Astrocyte (in vitro differentiated cells and primary cell): ENCODE results near the gene RPL5. TPM values are rescaled to one million over a fixed set of nuclear protein-coding genes. Genes with fewer than 3 reads are reported as not detected.

Source experiments
- DNase-seq: peaks from one replicate; pipeline ENCODE4 v3.0.0-alpha.2; 2010; ENCODE audit warnings: low read depth
- FAIRE-seq: peaks from 2 replicates; lab custom pipeline; 2011; peaks lifted over from hg19 to GRCh38; lab: Jason Lieb, UNC
- H2AFZ ChIP-seq: 2 replicates; pipeline ENCODE4 v1.6.0; 2012; ENCODE audit warnings: low read depth, low read length, inconsistent platforms
- H3K27ac ChIP-seq: 2 replicates; pipeline ENCODE4 v1.5.1; 2011; ENCODE audit warnings: low read depth, low read length, inconsistent platforms
- H3K27me3 ChIP-seq: 2 replicates; pipeline ENCODE4 v1.6.0; 2011; ENCODE audit warnings: low read length, inconsistent platforms; ENCODE audit not compliant: insufficient read depth
- H3K36me3 ChIP-seq: 2 replicates; pipeline ENCODE4 v1.5.1; 2011; ENCODE audit warnings: low read length, inconsistent platforms; ENCODE audit not compliant: insufficient read depth
- H3K4me1 ChIP-seq: 2 replicates; pipeline ENCODE4 v1.5.1; 2011; ENCODE audit warnings: low read length, inconsistent platforms; ENCODE audit not compliant: insufficient read depth
- H3K4me2 ChIP-seq: 2 replicates; pipeline ENCODE4 v1.6.0; 2012; ENCODE audit warnings: low read length, inconsistent platforms
- H3K4me3 ChIP-seq: 2 replicates; pipeline ENCODE4 v1.5.1; 2011; ENCODE audit warnings: low read depth, mild to moderate bottlenecking, low read length, inconsistent platforms; ENCODE audit not compliant: insufficient read depth
- H3K79me2 ChIP-seq: 2 replicates; pipeline ENCODE4 v1.6.0; 2012; ENCODE audit warnings: mild to moderate bottlenecking, low read length, inconsistent platforms; ENCODE audit not compliant: insufficient read depth
- H3K9ac ChIP-seq: 2 replicates; pipeline ENCODE4 v1.6.0; 2012; ENCODE audit warnings: mild to moderate bottlenecking, low read length, inconsistent platforms
- H3K9me3 ChIP-seq: 2 replicates; pipeline ENCODE4 v1.5.1; 2012; ENCODE audit warnings: low read depth, mild to moderate bottlenecking, low read length, inconsistent platforms; ENCODE audit not compliant: insufficient read depth
- H4K20me1 ChIP-seq: 2 replicates; pipeline ENCODE4 v1.6.0; 2012; ENCODE audit warnings: low read length, inconsistent platforms; ENCODE audit not compliant: insufficient read depth
- H3K27ac Mint-ChIP-seq: one replicate; pipeline ENCODE4 v1.8.0; 2021; ENCODE audit warnings: mild to moderate bottlenecking, mixed read lengths; ENCODE audit not compliant: unreplicated experiment
- H3K27me3 Mint-ChIP-seq: one replicate; pipeline ENCODE4 v1.8.0; 2021; ENCODE audit warnings: low read depth, mixed read lengths; ENCODE audit not compliant: unreplicated experiment
- H3K36me3 Mint-ChIP-seq: one replicate; pipeline ENCODE4 v1.8.0; 2021; ENCODE audit warnings: low read depth, mixed read lengths; ENCODE audit not compliant: unreplicated experiment
- H3K4me1 Mint-ChIP-seq: one replicate; pipeline ENCODE4 v1.8.0; 2021; ENCODE audit warnings: low read depth, mixed read lengths; ENCODE audit not compliant: unreplicated experiment
- H3K4me3 Mint-ChIP-seq: one replicate; pipeline ENCODE4 v1.8.0; 2021; ENCODE audit warnings: mild to moderate bottlenecking, moderate library complexity, mixed read lengths; ENCODE audit not compliant: unreplicated experiment
- H3K9me3 Mint-ChIP-seq: one replicate; pipeline ENCODE4 v1.8.0; 2021; ENCODE audit warnings: mild to moderate bottlenecking, mixed read lengths; ENCODE audit not compliant: unreplicated experiment
- EZH2 ChIP-seq: IDR thresholded peaks from 2 replicates; pipeline ENCODE4 v1.6.1; 2012; ENCODE audit warnings: mild to moderate bottlenecking, low read length, inconsistent platforms; ENCODE audit not compliant: insufficient read depth
- total RNA-seq: library from RNA; stranded (reverse); gene quantifications from 2 replicates; pipeline ENCODE4 v1.2.1, GENCODE V29; 2021
- TF ChIP-seq, protein P1 (sequence below): IDR thresholded peaks from 2 replicates; pipeline ENCODE4 v1.5.1; 2011; ENCODE audit warnings: low read depth, mild to moderate bottlenecking, inconsistent platforms, low read length, moderate library complexity; ENCODE audit not compliant: insufficient read depth

The RPL5 gene
- total RNA-seq, 1 donor from 2014 or later, result 846 TPM

DNA sequence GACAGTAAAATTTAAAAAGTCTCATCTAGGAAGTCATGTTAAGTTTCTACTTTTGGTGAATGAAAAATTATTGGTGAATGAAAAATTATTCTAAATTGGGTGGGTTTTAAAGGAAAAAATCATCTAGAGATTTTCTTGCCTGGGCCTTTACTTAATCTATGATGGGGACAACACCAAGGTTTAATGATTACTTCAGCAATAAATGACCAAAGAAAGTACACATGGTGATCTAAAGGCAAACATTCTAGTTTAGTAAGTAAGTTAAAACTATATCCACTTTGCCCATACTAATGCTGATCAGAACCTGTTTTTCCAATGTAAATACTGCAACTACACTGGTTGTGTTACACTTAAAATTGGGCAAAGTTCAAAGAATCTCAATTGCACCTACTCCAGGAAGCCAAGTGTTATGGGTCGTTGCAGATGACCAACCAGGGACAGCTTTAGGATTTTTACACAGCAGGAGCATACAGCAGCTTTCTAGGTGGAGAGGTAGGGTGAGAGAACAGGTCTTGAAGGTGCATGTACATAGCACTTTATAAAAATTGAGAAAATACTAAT is 14.6 kb upstream of the RPL5 start:
- no peak overlapping the region for H3K4me3 ChIP-seq
- no peak overlapping the region for H3K9ac ChIP-seq
- no peak overlapping the region for H3K27ac ChIP-seq
- Mint-ChIP-seq H3K9me3 (peaks cover 2% of the 10 kb centered on the region), H3K4me1 (peaks cover 11% of the 10 kb centered on the region), H3K36me3 (no peaks in the 10 kb centered on the region), H3K4me3 (no peak overlapping the region), H3K27ac (no peak overlapping the region), H3K27me3 (peaks cover 3% of the 10 kb centered on the region)
- no peaks in the 10 kb centered on the region for H3K36me3 ChIP-seq
- FAIRE-seq (no peak), DNase-seq (no peak)
- H4K20me1 ChIP-seq, result no peaks in the 10 kb centered on the region
- H3K4me2 ChIP-seq, result no peak overlapping the region
- no peaks in the 10 kb centered on the region for H3K9me3 ChIP-seq
- TF ChIP-seq EZH2, result no peak
- TF ChIP-seq, protein P1, sequence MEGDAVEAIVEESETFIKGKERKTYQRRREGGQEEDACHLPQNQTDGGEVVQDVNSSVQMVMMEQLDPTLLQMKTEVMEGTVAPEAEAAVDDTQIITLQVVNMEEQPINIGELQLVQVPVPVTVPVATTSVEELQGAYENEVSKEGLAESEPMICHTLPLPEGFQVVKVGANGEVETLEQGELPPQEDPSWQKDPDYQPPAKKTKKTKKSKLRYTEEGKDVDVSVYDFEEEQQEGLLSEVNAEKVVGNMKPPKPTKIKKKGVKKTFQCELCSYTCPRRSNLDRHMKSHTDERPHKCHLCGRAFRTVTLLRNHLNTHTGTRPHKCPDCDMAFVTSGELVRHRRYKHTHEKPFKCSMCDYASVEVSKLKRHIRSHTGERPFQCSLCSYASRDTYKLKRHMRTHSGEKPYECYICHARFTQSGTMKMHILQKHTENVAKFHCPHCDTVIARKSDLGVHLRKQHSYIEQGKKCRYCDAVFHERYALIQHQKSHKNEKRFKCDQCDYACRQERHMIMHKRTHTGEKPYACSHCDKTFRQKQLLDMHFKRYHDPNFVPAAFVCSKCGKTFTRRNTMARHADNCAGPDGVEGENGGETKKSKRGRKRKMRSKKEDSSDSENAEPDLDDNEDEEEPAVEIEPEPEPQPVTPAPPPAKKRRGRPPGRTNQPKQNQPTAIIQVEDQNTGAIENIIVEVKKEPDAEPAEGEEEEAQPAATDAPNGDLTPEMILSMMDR, result no peak
- H3K27me3 ChIP-seq, result no peaks in the 10 kb centered on the region
- H3K4me1 ChIP-seq, result no peaks in the 10 kb centered on the region
- H3K79me2 ChIP-seq, result no peaks in the 10 kb centered on the region
- H2AFZ ChIP-seq, result no peak overlapping the region

DNA sequence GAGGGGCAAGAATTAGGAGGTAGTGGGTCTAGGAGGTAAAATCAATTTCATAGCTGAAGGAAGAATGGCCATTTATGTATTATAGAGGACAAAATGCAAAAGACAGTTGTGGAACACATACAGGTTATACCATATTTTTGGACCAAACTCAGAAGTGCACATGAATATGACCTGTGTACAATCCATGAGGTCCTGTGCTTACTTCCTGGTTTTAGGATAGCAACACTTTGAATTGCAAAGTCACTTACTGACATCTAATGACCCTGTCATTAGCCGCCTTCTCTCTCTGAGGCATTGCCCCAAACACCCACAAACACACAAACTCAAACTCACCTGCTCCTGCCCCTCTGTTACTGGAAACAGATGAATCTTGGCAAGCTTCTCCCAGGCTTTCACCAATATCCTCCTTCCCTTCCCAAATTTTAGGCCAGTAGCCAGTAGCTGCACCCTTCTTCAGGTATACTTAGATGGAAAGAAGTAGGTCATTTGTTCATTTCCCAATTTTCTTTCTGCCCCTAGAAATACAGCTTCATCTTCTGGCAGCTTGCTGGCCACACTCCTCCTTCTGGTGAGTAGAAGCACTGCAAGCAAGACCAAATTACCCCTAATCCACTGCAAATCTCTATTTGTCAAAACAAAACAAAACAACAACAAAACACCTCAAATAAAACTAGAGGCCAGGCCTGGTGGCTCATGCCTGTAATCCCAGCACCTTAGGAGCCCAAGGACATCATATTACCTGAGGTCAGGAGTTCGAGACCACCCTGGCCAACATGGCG is 13.7 kb upstream of the RPL5 start:
- Histone ChIP-seq H3K4me3 (no peak overlapping the region), H3K27me3 (no peaks in the 10 kb centered on the region), H3K9me3 (no peaks in the 10 kb centered on the region), H2AFZ (no peak overlapping the region), H4K20me1 (no peaks in the 10 kb centered on the region), H3K9ac (no peak overlapping the region), H3K27ac (no peak overlapping the region), H3K36me3 (no peaks in the 10 kb centered on the region), H3K4me1 (no peaks in the 10 kb centered on the region), H3K79me2 (no peaks in the 10 kb centered on the region), H3K4me2 (no peak overlapping the region)
- DNase-seq (no peak), FAIRE-seq (no peak)
- Mint-ChIP-seq H3K9me3 (peaks cover 2% of the 10 kb centered on the region), H3K4me1 (peaks cover 19% of the 10 kb centered on the region), H3K4me3 (no peak overlapping the region), H3K27me3 (peaks cover 3% of the 10 kb centered on the region), H3K27ac (no peak overlapping the region), H3K36me3 (no peaks in the 10 kb centered on the region)
- TF ChIP-seq, protein P1, result peak; percentile 53
- no peak for TF ChIP-seq EZH2

DNA sequence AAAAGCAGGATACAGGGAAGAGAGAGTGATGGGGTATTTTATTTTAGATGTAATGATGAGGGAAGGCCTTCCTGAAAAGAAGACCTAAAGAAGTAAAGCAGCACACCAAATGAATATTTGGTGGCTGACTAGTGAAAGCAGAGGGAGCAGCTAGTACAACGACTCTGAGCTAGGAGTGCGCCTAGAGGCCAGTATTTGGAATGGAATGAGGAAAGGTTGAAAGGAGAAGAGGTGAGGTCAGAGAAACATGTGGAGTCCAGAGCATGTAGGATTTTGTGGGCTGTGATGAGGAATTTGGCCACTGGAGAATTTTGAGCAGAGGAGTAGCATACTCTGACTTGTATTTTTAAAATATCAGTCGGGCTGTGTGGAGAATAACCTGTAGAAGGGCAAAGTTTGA is 11.8 kb upstream of the RPL5 start:
- Mint-ChIP-seq H3K9me3 (no peaks in the 10 kb centered on the region), H3K27me3 (peaks cover 3% of the 10 kb centered on the region)
- TF ChIP-seq EZH2, result no peak
- TF ChIP-seq, protein P1, result no peak

More for the DNA sequence above, 11.8 kb upstream of the RPL5 start:
- Histone ChIP-seq H3K79me2 (no peaks in the 10 kb centered on the region), H3K27ac (no peak overlapping the region), H3K4me1 (no peaks in the 10 kb centered on the region), H3K4me3 (no peak overlapping the region), H4K20me1 (no peaks in the 10 kb centered on the region), H2AFZ (no peak overlapping the region), H3K9me3 (no peaks in the 10 kb centered on the region), H3K9ac (no peak overlapping the region), H3K4me2 (no peak overlapping the region), H3K36me3 (no peaks in the 10 kb centered on the region), H3K27me3 (no peaks in the 10 kb centered on the region)
- Mint-ChIP-seq H3K27ac (peak overlapping the region; percentile 63), H3K36me3 (no peaks in the 10 kb centered on the region), H3K4me3 (no peak overlapping the region), H3K4me1 (peaks cover 19% of the 10 kb centered on the region)
- DNase-seq, result peak; percentile 43
- no peak for FAIRE-seq
